ENCODE results near the gene FFAR3.

The FFAR3 gene

GRCh38 chr19:35330475-35330874, 27.8 kb upstream of the FFAR3 start:
- Histone ChIP-seq H3K27me3 (ENCODE audit: control insufficient read depth in 1 of 2, insufficient read depth in 2 of 2, low read length in 2 of 2) (peaks cover 7 to 16% of the 10 kb centered on the region in 2 donors), H3K36me3 (ENCODE audit: control insufficient read depth in 2 of 2, insufficient read depth in 2 of 2, low read length in 2 of 2) (no peaks in the 10 kb centered on the region), H3K27ac (ENCODE audit: low read length) (no peak overlapping the region), H3K4me3 (ENCODE audit: low read length in 2 of 2) (no peak overlapping the region), H3K9ac (ENCODE audit: low read length in 2 of 2) (no peak overlapping the region), H3K4me1 (ENCODE audit: control insufficient read depth, insufficient read depth, low read length) (no peaks in the 10 kb centered on the region), H3K9me3 (ENCODE audit: control insufficient read depth in 2 of 2, low read length in 2 of 2) (no peaks in the 10 kb centered on the region)

- Histone ChIP-seq H3K9ac (ENCODE audit: low read length in 2 of 2) (no peak overlapping the region), H3K27me3 (ENCODE audit: control insufficient read depth in 1 of 2, insufficient read depth in 2 of 2, low read length in 2 of 2) (peaks cover 7 to 19% of the 10 kb centered on the region in 2 donors), H3K36me3 (ENCODE audit: control insufficient read depth in 2 of 2, insufficient read depth in 2 of 2, low read length in 2 of 2) (no peaks in the 10 kb centered on the region), H3K4me1 (ENCODE audit: control insufficient read depth, insufficient read depth, low read length) (no peaks in the 10 kb centered on the region), H3K4me3 (ENCODE audit: low read length in 2 of 2) (no peak overlapping the region), H3K9me3 (ENCODE audit: control insufficient read depth in 2 of 2, low read length in 2 of 2) (no peaks in the 10 kb centered on the region), H3K27ac (ENCODE audit: low read length) (no peak overlapping the region)
Observed at GRCh38 chr19:35331551-35332214, 26.6 kb upstream of the FFAR3 start.

- H3K4me1 ChIP-seq (ENCODE audit: control insufficient read depth, insufficient read depth, low read length), result no peaks in the 10 kb centered on the region
- no peaks in the 10 kb centered on the region for H3K9me3 ChIP-seq (ENCODE audit: control insufficient read depth in 2 of 2, low read length in 2 of 2)
- H3K27me3 ChIP-seq (ENCODE audit: control insufficient read depth in 1 of 2, insufficient read depth in 2 of 2, low read length in 2 of 2), result peaks cover 7 to 19% of the 10 kb centered on the region in 2 donors
- no peak overlapping the region for H3K4me3 ChIP-seq (ENCODE audit: low read length in 2 of 2)
- no peak overlapping the region for H3K27ac ChIP-seq (ENCODE audit: low read length)
- H3K36me3 ChIP-seq (ENCODE audit: control insufficient read depth in 2 of 2, insufficient read depth in 2 of 2, low read length in 2 of 2), result no peaks in the 10 kb centered on the region
- H3K9ac ChIP-seq (ENCODE audit: low read length in 2 of 2), result no peak overlapping the region
Observed at GRCh38 chr19:35332817-35333216, 25.4 kb upstream of the FFAR3 start.

GRCh38 chr19:35334144-35334753, 24.0 kb upstream of the FFAR3 start:
- Histone ChIP-seq H3K9ac (ENCODE audit: low read length in 2 of 2) (no peak overlapping the region), H3K4me3 (ENCODE audit: low read length in 2 of 2) (no peak overlapping the region), H3K4me1 (ENCODE audit: control insufficient read depth, insufficient read depth, low read length) (no peaks in the 10 kb centered on the region), H3K9me3 (ENCODE audit: control insufficient read depth in 2 of 2, low read length in 2 of 2) (no peaks in the 10 kb centered on the region), H3K36me3 (ENCODE audit: control insufficient read depth in 2 of 2, insufficient read depth in 2 of 2, low read length in 2 of 2) (no peaks in the 10 kb centered on the region), H3K27ac (ENCODE audit: low read length) (no peak overlapping the region), H3K27me3 (ENCODE audit: control insufficient read depth in 1 of 2, insufficient read depth in 2 of 2, low read length in 2 of 2) (peaks cover 7 to 14% of the 10 kb centered on the region in 2 donors)

GRCh38 chr19:35336166-35336955, 21.9 kb upstream of the FFAR3 start:
- Histone ChIP-seq H3K9ac (ENCODE audit: low read length in 2 of 2) (no peak overlapping the region), H3K4me3 (ENCODE audit: low read length in 2 of 2) (no peak overlapping the region), H3K27me3 (ENCODE audit: control insufficient read depth in 1 of 2, insufficient read depth in 2 of 2, low read length in 2 of 2) (peaks cover 4 to 10% of the 10 kb centered on the region in 2 donors), H3K27ac (ENCODE audit: low read length) (no peak overlapping the region), H3K9me3 (ENCODE audit: control insufficient read depth in 2 of 2, low read length in 2 of 2) (no peaks in the 10 kb centered on the region), H3K36me3 (ENCODE audit: control insufficient read depth in 2 of 2, insufficient read depth in 2 of 2, low read length in 2 of 2) (no peaks in the 10 kb centered on the region), H3K4me1 (ENCODE audit: control insufficient read depth, insufficient read depth, low read length) (no peaks in the 10 kb centered on the region)

- H3K4me3 ChIP-seq (ENCODE audit: low read length in 2 of 2), result no peak overlapping the region
- H3K36me3 ChIP-seq (ENCODE audit: control insufficient read depth in 2 of 2, insufficient read depth in 2 of 2, low read length in 2 of 2), result no peaks in the 10 kb centered on the region
- no peaks in the 10 kb centered on the region for H3K9me3 ChIP-seq (ENCODE audit: control insufficient read depth in 2 of 2, low read length in 2 of 2)
- H3K4me1 ChIP-seq (ENCODE audit: control insufficient read depth, insufficient read depth, low read length), result no peaks in the 10 kb centered on the region
- H3K9ac ChIP-seq (ENCODE audit: low read length in 2 of 2), result no peak overlapping the region
- peaks cover 6 to 10% of the 10 kb centered on the region in 2 donors for H3K27me3 ChIP-seq (ENCODE audit: control insufficient read depth in 1 of 2, insufficient read depth in 2 of 2, low read length in 2 of 2)
- no peak overlapping the region for H3K27ac ChIP-seq (ENCODE audit: low read length)
Observed at GRCh38 chr19:35337097-35337983, 20.9 kb upstream of the FFAR3 start.

GRCh38 chr19:35337984-35338296, 20.3 kb upstream of the FFAR3 start:
- peaks cover 6% of the 10 kb centered on the region in 2 donors for H3K27me3 ChIP-seq (ENCODE audit: control insufficient read depth in 1 of 2, insufficient read depth in 2 of 2, low read length in 2 of 2)
- H3K4me3 ChIP-seq (ENCODE audit: low read length in 2 of 2), result no peak overlapping the region
- no peak overlapping the region for H3K27ac ChIP-seq (ENCODE audit: low read length)
- no peak overlapping the region for H3K9ac ChIP-seq (ENCODE audit: low read length in 2 of 2)
- no peaks in the 10 kb centered on the region for H3K9me3 ChIP-seq (ENCODE audit: control insufficient read depth in 2 of 2, low read length in 2 of 2)
- no peaks in the 10 kb centered on the region for H3K36me3 ChIP-seq (ENCODE audit: control insufficient read depth in 2 of 2, insufficient read depth in 2 of 2, low read length in 2 of 2)
- H3K4me1 ChIP-seq (ENCODE audit: control insufficient read depth, insufficient read depth, low read length), result no peaks in the 10 kb centered on the region

- no peaks in the 10 kb centered on the region for H3K9me3 ChIP-seq (ENCODE audit: control insufficient read depth in 2 of 2, low read length in 2 of 2)
Observed at GRCh38 chr19:35340431-35340830, 17.8 kb upstream of the FFAR3 start.

GRCh38 chr19:35341006-35341405, 17.3 kb upstream of the FFAR3 start:
- H3K4me1 ChIP-seq (ENCODE audit: control insufficient read depth, insufficient read depth, low read length), result no peaks in the 10 kb centered on the region
- no peaks in the 10 kb centered on the region for H3K9me3 ChIP-seq (ENCODE audit: control insufficient read depth in 2 of 2, low read length in 2 of 2)
- no peak overlapping the region for H3K27ac ChIP-seq (ENCODE audit: low read length)
- H3K27me3 ChIP-seq (ENCODE audit: control insufficient read depth in 1 of 2, insufficient read depth in 2 of 2, low read length in 2 of 2), result peaks cover 3 to 6% of the 10 kb centered on the region in 2 donors
- H3K9ac ChIP-seq (ENCODE audit: low read length in 2 of 2), result no peak overlapping the region
- no peaks in the 10 kb centered on the region for H3K36me3 ChIP-seq (ENCODE audit: control insufficient read depth in 2 of 2, insufficient read depth in 2 of 2, low read length in 2 of 2)
- H3K4me3 ChIP-seq (ENCODE audit: low read length in 2 of 2), result no peak overlapping the region

More at GRCh38 chr19:35340431-35340830, 17.8 kb upstream of the FFAR3 start:
- H3K9ac ChIP-seq (ENCODE audit: low read length in 2 of 2), result no peak overlapping the region
- H3K27me3 ChIP-seq (ENCODE audit: control insufficient read depth in 1 of 2, insufficient read depth in 2 of 2, low read length in 2 of 2), result peaks cover 3 to 6% of the 10 kb centered on the region in 2 donors
- no peaks in the 10 kb centered on the region for H3K36me3 ChIP-seq (ENCODE audit: control insufficient read depth in 2 of 2, insufficient read depth in 2 of 2, low read length in 2 of 2)
- no peaks in the 10 kb centered on the region for H3K4me1 ChIP-seq (ENCODE audit: control insufficient read depth, insufficient read depth, low read length)
- H3K4me3 ChIP-seq (ENCODE audit: low read length in 2 of 2), result no peak overlapping the region
- H3K27ac ChIP-seq (ENCODE audit: low read length), result no peak overlapping the region

- H3K9me3 ChIP-seq (ENCODE audit: control insufficient read depth in 2 of 2, low read length in 2 of 2), result no peaks in the 10 kb centered on the region
- H3K27ac ChIP-seq (ENCODE audit: low read length), result no peak overlapping the region
- no peak overlapping the region for H3K4me3 ChIP-seq (ENCODE audit: low read length in 2 of 2)
- no peak overlapping the region for H3K9ac ChIP-seq (ENCODE audit: low read length in 2 of 2)
- H3K36me3 ChIP-seq (ENCODE audit: control insufficient read depth in 2 of 2, insufficient read depth in 2 of 2, low read length in 2 of 2), result no peaks in the 10 kb centered on the region
- H3K4me1 ChIP-seq (ENCODE audit: control insufficient read depth, insufficient read depth, low read length), result no peaks in the 10 kb centered on the region
- H3K27me3 ChIP-seq (ENCODE audit: control insufficient read depth in 1 of 2, insufficient read depth in 2 of 2, low read length in 2 of 2), result peaks cover 3% of the 10 kb centered on the region in 2 donors
Observed at GRCh38 chr19:35341565-35342225, 16.6 kb upstream of the FFAR3 start.

Data from stomach smooth muscle (tissue), 2 donors.